ENCODE results near the gene ZNF92.
A peak's percentile ranks its signal among the peaks of the same experiment; 100 is the strongest.
"Not testable (repeated sequence)": the region's sequence is repeated elsewhere in the genome, so short reads cannot be mapped to it uniquely, and the experiment has no call there.

The ZNF92 gene

GRCh38 chr7:65444899-65445823, 71.5 kb downstream of the ZNF92 start:
- Mint-ChIP-seq H3K4me3 (no peak overlapping the region), H3K27ac (no peak overlapping the region), H3K36me3 (ENCODE audit: low read depth) (no peaks in the 10 kb centered on the region), H3K4me1 (no peaks in the 10 kb centered on the region), H3K27me3 (ENCODE audit: low read depth, poor library complexity) (peaks cover 12% of the 10 kb centered on the region), H3K9me3 (peaks cover 46% of the 10 kb centered on the region)
- no peak for DNase-seq
- TF ChIP-seq CTCF (IDR thresholded peaks at IDR 0.05), result no peak

GRCh38 chr7:65447041-65447440, 73.4 kb downstream of the ZNF92 start:
- not testable (repeated sequence) for H3K4me3 Mint-ChIP-seq; H3K4me1 Mint-ChIP-seq; H3K36me3 Mint-ChIP-seq (ENCODE audit: low read depth); H3K27ac Mint-ChIP-seq
- Mint-ChIP-seq H3K27me3 (ENCODE audit: low read depth, poor library complexity) (peaks cover 15% of the 10 kb centered on the region), H3K9me3 (peaks cover 46% of the 10 kb centered on the region)
- peak; percentile 7 for DNase-seq

GRCh38 chr7:65448816-65449504, 75.3 kb downstream of the ZNF92 start:
- no peak overlapping the region for H3K27ac Mint-ChIP-seq
- H3K36me3 Mint-ChIP-seq (ENCODE audit: low read depth), result no peaks in the 10 kb centered on the region
- no peak for TF ChIP-seq CTCF (IDR thresholded peaks at IDR 0.05)
- DNase-seq, result no peak
- H3K9me3 Mint-ChIP-seq, result peaks cover 43% of the 10 kb centered on the region
- H3K4me1 Mint-ChIP-seq, result no peaks in the 10 kb centered on the region
- peaks cover 11% of the 10 kb centered on the region for H3K27me3 Mint-ChIP-seq (ENCODE audit: low read depth, poor library complexity)
- H3K4me3 Mint-ChIP-seq, result no peak overlapping the region

- Mint-ChIP-seq H3K27ac (no peak overlapping the region), H3K9me3 (peaks cover 38% of the 10 kb centered on the region), H3K4me1 (no peaks in the 10 kb centered on the region), H3K4me3 (no peak overlapping the region), H3K36me3 (ENCODE audit: low read depth) (no peaks in the 10 kb centered on the region), H3K27me3 (ENCODE audit: low read depth, poor library complexity) (peaks cover 9% of the 10 kb centered on the region)
- peak; percentile 3 for DNase-seq
- TF ChIP-seq CTCF (IDR thresholded peaks at IDR 0.05), result no peak
Measured at GRCh38 chr7:65449505-65449852, 75.8 kb downstream of the ZNF92 start.

Measured in nephron progenitor cell (in vitro differentiated cells).